ENCODE data around the gene TBATA. TPM values are rescaled to one million over a fixed set of nuclear protein-coding genes. Genes with fewer than 3 reads are reported as not detected.
A peak's percentile ranks its signal among the peaks of the same experiment; 100 is the strongest.

Gene TBATA
- total RNA-seq, 1 donor from 2014 or later = not detected

DNA sequence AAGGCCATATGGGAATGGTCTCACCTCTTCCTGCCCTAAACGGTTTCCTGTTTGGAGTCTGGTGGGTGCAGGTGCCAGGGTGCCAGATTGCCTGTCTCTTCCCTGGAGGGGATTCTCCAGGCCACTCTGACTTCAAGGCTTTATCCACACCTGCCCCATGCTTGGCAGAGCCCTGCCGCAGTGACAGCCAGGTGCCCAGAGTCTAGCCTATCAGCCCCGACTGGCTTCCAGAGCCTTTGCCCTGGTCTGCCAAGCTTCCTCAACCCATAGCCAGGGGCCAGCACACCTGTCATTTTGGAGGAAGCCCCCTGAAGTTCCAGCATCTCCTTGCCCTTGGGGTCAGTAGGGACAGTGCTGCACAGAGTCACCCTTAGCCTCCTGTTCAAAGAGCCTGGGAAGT, 21.6 kb downstream of the TBATA start:
- no peak for DNase-seq (ENCODE audit: low read depth)

DNA sequence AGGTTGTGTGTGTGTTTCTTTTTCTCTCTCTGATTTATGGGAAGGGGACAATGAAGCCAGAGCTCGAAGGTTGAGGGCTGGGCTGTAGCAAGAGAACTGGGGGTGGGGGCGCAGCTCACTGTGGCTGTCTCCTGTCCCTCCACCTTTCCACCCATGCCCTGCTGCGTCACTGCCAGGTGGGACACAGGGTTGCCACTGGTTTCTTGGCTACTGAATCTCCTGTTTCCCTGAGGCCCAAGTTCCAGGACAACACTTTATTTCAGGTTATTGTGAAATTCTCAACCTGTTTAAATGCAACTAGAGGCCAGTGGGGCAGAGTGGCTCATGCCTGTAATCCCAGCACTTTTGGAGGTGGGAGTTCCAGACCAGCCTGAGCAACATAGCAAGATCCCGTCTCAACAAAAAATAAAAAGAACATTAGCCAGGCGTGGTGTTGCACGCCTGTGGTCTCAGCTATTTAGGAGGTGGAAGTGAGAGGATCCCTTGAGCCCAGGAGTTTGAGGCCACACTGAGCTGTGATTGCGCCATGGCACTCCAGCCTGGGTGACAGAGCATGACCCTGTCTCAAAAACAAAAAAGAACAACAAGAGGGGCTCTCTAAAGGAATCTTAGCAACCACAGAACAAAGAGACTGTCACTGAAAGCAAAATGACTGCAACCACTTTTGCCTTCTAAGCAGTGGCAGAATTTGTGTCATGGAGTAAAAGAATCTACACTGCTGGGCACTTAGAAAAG, 22.6 kb downstream of the TBATA start:
- DNase-seq (ENCODE audit: low read depth) = no peak

DNA sequence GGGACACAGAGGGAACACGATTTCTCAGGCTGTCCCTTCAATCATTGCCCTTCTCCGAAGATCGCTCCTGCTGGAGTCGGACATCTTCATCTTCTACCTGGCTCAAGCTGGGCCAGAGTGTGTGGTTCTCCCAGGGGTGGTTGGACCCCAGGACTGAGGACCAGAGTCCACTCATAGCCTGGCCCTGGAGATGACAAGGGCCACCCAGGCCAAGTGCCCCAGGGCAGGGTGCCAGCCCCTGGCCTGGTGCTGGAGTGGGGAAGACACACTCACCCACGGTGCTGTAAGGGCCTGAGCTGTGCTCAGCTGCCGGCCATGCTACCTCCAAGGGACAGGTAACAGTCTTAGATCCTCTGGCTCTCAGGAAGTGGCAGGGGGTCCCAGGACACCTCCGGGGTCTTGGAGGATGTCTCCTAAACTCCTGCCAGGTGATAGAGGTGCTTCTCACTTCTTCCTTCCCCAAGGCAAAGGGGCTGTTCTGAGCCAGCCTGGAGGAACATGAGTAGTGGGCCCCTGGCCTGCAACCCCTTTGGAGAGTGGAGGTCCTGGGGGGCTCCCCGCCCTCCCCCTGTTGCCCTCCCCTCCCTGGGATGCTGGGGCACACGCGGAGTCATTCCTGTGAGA, 23.3 kb downstream of the TBATA start:
- DNase-seq (ENCODE audit: low read depth) = no peak

DNA sequence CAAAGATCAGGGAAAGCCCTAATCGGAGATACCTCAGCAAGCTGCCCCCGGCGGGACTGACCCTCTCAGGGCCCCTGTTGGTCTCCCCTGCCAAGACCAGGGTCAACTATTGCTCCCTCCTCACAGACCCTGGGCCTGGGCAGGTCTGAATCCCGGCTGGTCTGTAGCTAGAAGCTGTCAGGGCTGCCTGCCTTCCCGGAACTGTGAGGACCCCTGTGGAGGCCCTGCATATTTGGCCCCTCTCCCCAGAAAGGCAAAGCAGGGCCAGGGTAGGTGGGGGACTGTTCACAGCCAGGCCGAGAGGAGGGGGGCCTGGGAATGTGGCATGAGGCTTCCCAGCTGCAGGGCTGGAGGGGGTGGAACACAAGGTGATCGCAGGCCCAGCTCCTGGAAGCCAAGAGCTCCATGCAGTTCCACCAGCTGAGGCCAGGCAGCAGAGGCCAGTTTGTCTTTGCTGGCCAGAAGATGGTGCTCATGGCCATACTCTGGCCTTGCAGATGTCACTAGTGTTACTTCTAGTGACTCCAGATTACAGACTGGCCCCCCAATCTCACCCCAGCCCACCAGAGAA, 24.1 kb downstream of the TBATA start:
- no peak for DNase-seq (ENCODE audit: low read depth)

DNA sequence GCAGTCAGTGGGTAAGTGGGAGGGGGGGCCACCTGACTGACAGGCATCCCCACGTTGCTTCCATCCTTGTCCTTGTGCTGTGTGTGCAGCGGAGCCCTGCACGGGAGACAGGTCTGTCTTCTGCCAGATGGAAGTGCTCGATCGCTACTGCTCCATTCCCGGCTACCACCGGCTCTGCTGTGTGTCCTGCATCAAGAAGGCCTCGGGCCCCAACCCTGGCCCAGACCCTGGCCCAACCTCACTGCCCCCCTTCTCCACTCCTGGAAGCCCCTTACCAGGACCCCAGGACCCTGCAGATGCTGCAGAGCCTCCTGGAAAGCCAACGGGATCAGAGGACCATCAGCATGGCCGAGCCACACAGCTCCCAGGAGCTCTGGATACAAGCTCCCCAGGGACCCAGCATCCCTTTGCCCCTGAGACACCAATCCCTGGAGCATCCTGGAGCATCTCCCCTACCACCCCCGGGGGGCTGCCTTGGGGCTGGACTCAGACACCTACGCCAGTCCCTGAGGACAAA, 24.8 kb downstream of the TBATA start:
- no peak for DNase-seq (ENCODE audit: low read depth)

DNA sequence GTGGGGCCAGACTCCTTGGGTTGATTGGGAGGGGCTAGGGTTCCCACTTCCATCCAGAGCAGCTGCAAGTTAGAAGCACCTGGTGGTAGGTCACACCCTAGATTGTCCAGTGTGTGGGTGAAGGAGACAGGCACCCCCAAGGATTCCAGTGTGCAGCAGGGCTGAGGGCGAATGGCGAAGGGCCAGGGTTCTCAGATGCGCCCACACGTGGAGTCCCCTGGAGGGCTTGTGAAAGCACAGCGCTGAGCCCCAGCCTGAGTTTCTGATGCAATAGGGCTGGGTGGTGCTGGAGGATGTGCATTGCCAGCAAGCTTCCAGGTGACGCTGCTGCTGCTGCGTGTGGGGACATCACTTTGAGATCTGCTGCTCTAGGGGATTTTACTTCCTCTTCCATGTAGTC, 25.4 kb downstream of the TBATA start:
- no peak for DNase-seq (ENCODE audit: low read depth)

DNA sequence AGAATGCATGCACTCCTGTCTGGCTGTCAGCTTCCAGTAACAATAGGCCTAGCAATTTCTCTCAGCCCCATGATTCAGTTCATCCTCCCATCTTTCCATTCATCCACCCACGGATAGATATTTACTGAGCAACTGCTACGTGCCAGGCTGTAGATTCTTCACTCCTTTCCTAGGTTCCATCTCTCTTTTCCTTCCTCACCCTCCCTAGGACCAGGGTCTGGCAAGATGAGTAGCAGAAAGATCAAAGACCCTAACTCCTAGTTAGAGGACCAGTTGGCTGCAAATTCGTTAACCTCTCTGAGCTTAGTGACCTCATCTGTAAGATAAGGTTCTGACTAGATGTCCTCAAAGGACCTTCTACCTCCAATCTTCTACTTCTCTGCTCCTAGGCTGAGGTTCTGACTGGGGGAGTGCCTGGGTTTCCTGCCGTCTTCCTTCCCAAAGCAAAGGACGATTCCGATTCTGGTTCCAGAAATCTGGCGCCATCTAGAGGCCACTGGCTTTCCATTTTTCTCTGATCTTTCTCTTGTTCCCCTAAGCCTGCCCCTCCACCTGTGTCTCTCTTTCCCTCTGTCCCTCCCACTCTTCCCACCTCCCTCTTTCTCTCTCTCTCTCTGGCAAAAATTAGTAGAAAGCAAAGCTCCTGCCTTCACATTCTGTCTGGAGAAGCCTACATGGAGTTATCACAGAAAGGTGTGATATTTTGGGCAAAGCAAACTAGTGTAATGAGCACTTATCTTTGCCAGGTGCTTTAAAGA, 26.2 kb downstream of the TBATA start:
- peak; percentile 84 for DNase-seq (ENCODE audit: low read depth)

DNA sequence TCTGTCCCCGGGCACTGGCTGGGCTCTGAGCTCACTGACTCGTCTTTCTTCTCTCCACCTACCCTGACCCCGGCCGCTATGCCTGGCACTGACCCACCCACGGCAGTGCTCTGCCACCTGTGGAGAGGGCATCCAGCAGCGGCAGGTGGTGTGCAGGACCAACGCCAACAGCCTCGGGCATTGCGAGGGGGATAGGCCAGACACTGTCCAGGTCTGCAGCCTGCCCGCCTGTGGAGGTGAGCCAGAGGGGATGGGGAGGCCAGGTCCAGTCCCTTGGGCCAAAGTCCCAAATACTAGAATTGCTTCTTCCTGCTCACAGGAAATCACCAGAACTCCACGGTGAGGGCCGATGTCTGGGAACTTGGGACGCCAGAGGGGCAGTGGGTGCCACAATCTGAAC, 27.3 kb downstream of the TBATA start:
- no peak for DNase-seq (ENCODE audit: low read depth)

DNA sequence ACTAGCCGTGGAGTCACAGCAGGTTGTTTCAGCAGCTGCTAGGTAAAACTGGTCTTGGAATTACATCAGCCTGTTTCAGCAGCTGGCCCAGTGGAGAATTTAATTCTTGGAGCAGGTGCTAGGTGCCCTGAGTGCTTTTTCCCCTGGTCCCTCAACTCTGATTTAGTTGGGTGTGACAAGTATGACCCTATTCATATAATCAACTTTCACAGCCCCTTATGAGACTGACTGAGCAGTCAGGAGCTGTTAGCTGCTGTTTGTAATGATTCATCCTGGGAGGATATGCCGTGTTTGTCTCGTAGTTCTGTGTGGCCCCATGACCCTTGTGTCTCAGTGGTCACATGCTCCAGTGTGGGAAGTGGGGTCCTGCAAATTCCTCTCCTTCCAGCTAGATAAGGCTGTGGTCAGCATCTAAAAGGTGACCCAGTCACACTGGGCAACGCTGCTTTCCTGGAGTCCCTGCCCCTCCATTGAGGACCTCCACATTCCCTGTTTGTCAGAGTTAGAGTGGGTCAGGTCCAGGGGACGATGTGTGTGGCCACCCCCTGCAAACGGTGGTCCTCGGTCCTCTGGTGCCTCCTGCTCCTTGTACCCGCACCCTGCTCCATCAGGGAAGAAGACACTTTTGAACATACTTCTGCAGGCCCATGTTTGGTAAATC, 28.3 kb downstream of the TBATA start:
- peak; percentile 68 for DNase-seq (ENCODE audit: low read depth)

DNA sequence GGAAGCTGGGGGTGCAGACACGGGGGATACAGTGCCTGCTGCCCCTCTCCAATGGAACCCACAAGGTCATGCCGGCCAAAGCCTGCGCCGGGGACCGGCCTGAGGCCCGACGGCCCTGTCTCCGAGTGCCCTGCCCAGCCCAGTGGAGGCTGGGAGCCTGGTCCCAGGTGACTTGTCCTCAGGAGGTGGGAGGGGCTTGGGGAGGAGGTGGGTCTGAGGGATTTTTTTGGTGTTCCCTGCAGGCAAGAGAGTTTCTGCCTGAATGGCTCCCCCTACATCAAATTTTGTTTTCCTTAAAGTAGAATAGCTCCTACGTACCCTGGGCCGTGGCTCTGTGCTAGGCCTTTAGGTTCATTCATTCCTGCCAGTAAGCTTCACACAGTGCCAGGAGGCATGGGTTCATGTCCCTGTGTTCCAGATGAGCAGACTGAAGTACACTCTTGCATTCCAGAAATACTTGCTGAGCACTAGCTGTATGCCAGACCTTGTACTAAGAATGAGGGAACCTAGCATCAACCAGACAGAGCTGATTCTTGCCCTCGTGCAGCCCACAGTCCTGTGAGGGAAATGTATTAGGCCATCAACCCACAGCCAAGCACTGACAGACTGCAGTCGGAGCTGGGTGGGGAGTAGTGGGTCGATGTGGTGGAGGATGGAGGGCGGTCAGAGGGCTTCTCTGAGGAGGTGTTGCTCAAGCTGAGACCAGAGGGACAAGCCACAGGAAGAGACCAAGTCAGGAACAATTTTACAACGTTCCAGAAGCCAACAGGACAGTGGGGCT, 31.1 kb downstream of the TBATA start:
- no peak for DNase-seq (ENCODE audit: low read depth)

DNA sequence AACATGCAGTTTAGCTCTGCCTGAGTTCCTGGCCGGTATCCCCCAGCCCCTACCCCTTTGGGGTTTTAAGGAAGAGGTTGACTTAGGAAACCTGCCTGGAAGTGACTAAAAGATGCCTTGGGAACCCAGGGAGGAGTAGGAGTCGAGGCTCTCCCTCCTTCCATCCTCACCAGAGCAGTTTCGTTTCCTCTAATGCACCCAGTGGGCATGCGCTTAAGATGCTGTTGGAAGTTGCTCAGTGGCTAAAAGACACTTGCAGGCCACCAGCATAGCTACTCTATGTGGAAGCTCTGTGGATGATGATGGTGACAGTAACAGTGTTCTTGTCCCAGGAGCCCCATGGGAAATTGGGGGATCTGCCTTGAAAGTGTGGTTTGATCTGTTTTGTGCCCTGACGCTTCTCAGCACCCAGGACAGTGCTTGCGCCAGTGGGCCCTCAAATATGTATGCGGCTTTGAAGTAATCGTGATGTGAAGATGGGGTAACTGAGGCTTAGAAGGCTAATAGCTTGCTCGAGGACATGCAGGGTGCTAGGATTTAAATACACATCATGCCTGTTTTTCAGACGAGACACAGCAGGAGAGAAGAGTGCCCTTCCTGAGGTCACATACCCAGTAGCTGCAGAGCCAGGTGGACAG, 32.0 kb downstream of the TBATA start:
- DNase-seq (ENCODE audit: low read depth) = peak; percentile 45

DNA sequence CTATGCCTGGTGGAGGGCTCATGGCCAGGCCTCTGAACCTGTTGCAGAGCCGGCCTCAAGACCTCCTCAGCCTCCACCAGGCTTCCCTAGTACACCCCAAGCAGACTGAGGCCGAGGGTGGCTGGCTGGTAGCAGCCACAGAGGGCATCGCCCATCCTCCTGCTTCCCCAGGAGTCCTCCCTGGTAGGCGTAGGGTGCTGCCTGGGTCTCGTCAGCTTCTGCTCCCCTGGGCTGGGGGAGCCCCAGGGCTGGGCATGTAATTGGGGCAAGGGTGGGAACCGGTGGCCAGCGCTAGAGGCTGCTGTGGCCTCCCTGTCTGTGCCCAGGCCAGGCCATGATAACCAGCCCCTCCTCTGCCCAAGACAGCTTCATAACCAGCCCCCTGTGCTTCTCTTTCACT, 32.6 kb downstream of the TBATA start:
- no peak for DNase-seq (ENCODE audit: low read depth)

DNA sequence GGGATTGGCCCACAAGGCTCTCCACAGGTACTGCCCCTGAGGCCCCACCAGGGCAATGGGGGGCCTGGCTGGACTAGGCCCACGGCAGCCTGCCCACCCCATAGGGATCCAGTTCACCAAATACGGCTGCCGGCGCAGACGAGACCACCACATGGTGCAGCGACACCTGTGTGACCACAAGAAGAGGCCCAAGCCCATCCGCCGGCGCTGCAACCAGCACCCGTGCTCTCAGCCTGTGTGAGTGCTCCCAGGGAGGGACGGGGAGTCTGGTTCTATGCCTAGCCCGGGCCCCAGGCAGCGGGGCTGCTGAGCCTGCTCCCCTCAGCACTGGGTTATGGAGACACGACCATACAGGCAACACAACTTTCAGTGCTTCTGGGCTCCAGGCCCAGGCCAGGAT, 33.2 kb downstream of the TBATA start:
- DNase-seq (ENCODE audit: low read depth) = no peak

DNA sequence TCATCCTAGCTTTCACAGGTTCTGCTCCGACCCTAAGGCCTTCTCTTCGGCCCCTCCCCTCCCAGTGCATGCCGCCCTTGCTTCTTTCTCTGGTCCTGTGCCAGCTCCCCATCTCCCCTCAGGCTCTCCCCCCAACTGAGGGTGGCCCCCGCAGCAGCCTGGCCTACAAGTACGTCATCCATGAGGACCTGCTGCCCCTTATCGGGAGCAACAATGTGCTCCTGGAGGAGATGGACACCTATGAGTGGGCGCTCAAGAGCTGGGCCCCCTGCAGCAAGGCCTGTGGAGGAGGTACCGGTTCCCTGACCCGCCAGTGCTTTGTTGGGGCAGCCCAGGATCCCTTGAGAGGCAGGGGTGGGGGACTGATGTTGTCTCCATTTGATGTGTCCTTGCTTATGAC, 33.8 kb downstream of the TBATA start:
- DNase-seq (ENCODE audit: low read depth) = no peak

DNA sequence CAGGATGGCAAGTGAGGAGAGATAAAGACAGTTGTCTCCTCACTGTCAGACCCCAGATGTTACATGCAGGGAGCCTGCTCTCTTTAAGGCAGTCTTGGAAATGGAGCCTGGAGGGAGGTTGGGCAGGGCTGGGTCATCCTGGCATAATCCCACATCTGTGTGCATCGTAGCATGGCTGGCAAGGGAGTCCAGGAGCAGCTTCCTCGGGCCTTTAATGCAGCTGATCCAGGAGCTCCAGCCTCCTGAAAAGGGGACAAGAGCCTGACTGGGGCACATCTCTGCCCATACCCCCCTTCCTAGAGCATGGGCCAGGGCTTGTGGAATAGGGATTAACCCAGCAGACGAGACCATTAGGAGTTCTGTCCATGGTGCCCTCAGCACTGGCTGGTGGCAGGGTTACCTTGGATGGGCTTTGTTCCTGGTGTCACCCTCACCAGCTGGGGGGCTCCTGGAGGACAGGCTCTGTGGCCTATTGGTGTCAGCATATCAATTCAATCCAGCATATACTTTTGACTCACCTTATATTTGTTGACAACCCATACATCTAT, 34.9 kb downstream of the TBATA start:
- DNase-seq (ENCODE audit: low read depth) = no peak

DNA sequence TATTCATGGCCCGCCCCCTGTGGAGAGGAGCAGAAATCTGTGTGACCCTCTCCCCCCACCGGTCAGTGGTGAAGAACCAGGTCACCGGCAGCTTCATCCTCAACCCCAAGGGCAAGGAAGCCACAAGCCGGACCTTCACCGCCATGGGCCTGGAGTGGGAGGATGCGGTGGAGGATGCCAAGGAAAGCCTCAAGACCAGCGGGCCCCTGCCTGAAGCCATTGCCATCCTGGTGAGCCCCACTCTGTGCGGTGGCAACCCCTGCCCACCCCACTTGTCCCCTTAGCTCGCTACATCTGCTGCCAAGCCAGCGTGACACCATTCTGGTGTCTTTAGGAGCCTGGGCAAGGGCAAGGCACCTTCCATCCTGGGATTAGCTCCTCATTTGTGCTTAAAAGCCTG, 35.4 kb downstream of the TBATA start:
- DNase-seq (ENCODE audit: low read depth) = no peak

DNA sequence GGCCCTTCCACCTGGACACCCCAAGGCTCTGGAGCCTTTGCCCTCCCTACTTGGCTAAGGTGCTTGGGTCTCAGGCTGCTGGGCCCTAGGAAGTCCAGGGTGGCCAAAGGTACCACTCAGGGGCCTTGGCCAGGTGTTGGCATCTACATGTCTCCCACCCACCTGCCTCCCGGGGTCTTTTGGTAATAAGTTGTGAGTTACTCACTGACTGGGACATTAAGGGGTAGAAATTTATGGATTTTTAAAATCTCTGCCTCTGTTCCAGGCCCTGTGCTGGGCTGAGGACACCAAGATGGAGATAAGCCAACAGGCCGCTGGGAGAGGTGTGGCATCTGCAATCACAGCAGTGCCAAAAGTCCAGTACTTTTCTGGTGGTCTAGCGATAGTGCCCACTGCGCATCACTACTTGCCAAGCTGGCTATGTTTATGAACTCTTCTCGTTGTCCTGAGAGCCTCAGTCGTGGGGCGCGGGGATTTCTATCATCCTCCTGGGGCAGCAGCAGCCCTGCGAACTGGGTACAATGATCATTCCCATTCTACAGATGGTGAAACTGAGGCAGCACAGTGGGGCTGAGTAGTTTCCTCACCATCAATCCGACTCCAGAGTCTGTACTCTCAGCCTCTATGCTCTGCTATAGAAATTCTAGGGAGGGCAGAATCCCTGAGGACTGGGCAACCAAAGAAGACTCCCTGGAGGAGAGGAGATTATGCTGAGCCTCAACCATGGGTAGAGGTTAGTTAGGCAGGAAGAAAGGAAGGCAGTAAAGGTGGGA, 36.2 kb downstream of the TBATA start:
- no peak for DNase-seq (ENCODE audit: low read depth)

DNA sequence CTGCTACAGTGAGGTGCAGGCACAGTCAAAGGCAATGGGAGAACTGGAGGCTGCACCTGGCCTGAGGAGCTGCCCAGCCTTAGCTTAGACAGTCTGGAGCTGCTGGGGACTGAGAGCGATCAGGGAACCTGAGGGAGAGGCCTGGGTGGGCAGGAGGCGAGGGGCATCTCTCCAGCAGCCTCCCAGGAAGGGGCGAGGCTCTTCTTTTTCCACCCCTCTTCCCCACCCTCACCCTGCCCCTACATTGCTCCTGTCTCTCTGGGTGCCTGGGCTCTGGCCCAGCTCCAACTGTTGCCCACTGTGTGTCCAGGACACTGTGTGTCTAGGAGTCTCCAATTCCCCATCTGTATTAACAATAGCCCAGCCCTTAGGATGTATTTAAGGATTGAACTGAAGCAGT, 36.9 kb downstream of the TBATA start:
- no peak for DNase-seq (ENCODE audit: low read depth)
